NB4 (cell line): ENCODE results near the gene ZSCAN20.

Experiments
- CTCF ChIP-seq: IDR thresholded peaks from one replicate; pipeline ENCODE4 v1.5.1; 2012; ENCODE audit warnings: low read depth, low read length
- MYC ChIP-seq: IDR thresholded peaks from 2 replicates; pipeline ENCODE4 v1.6.1; 2011; ENCODE audit warnings: low read depth, low read length
- POLR2A ChIP-seq: IDR thresholded peaks from 2 replicates; pipeline ENCODE4 v1.6.1; 2011; ENCODE audit warnings: mild to moderate bottlenecking; ENCODE audit not compliant: insufficient read length; ENCODE audit errors: extremely low read depth

- TF ChIP-seq CTCF (no peak), POLR2A (no peak), MYC (no peak)
These were observed 29.3 kb upstream of the ZSCAN20 start for GRCh38 chr1:33443080-33443704.
